Endothelial cell of umbilical vein (primary cell): ENCODE measurements around the gene FLNB.

Experiments
- CTCF ChIP-seq, 2 donors: IDR thresholded peaks; 1 replicate in 1 of 2; 2 replicates in 1 of 2; pipeline ENCODE4 v1.5.1; 2011; ENCODE audit warnings: low read length in 2 of 2, mild to moderate bottlenecking in 2 of 2, moderate library complexity in 2 of 2, control low read depth in 1 of 2, inconsistent platforms in 1 of 2, low read depth in 1 of 2; ENCODE audit not compliant: insufficient read depth in 1 of 2; ENCODE audit errors: extremely low read depth in 1 of 2
- POLR2A ChIP-seq: IDR thresholded peaks from 2 replicates; pipeline ENCODE4 v1.6.1; 2012; ENCODE audit warnings: low read depth, mild to moderate bottlenecking, control low read depth, low read length

- no peak for TF ChIP-seq POLR2A
- TF ChIP-seq CTCF (IDR thresholded peaks at IDR 0.05; ENCODE audit: extremely low read depth in 1 of 2, insufficient read depth in 1 of 2, low read depth in 1 of 2, low read length in 2 of 2) = no peak
These were observed 160.3 kb downstream of the FLNB start for GRCh38 chr3:58168498-58168897.
